COR-L47 (cell line): ENCODE data around the gene FOXB1.

ENCODE experiments used
- DNase-seq: peaks from one replicate; lab custom pipeline; 2025; lab: John Stamatoyannopoulos, UW

The FOXB1 gene

DNA sequence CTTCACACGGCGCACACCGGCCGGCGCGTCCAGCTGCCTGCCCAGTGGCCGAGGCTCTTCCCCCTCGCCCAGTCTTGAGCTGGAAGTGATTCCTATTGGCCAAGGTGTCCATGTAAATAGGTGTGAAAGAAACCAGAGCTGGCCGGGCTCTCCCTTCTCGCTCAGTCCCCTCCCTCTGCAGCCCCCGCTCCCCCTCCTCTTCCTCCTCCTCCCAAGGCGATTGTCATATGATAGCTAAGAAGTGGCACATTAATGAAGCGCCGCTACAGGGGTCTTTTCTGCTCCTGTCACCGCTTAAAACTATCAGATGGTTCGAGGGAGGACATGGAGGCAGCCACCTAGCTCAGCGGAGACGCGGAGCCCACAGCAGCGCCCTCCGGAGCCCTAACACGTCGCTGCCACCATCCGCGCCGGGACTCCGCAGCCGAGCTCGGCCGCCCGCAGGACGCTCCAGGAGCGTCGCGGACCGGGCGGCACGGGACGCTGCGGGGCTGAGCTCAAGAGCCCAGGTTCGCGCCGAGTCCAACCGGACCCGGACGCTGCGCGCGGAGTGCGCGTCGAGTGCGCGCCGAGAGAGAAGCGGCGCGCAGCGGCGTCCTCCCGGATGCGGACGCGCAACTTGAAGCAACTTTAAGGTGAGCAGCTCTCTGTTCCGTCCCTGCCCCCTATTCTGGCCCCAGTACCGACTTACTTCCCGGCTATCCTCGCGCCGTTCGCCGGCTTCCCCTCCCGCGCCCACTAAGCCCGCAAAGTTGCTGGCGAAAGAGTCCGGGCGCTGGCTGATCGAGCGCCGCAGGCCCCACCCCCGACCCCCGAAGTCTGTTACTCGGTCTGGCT, at the start of gene FOXB1:
Gene FOXB1, plus strand, starts transcription at position 303 of the 837 bp plus-strand sequence. CDS start 653 bp downstream, outside the sequence.
- DNase-seq: peak; percentile 28

DNA sequence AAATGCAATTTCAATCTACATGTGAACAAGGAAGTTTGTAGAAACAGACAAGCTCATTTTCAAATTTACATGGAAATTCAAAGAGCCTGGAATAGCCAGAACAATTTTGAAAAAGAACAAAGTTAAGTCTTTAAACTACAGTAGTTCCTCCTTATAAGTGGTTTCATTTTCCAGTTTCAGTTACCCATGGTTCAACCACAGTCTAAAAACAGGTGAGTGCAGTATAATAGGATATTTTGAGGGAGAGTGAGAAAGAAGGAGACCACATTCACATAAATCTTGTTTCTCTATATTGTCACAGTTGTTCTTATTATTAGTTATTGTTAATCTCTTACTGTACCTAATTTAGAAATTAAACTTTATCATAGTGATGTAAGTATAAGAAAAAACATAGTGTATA, 45.8 kb upstream of the FOXB1 start:
- DNase-seq: no peak

DNA sequence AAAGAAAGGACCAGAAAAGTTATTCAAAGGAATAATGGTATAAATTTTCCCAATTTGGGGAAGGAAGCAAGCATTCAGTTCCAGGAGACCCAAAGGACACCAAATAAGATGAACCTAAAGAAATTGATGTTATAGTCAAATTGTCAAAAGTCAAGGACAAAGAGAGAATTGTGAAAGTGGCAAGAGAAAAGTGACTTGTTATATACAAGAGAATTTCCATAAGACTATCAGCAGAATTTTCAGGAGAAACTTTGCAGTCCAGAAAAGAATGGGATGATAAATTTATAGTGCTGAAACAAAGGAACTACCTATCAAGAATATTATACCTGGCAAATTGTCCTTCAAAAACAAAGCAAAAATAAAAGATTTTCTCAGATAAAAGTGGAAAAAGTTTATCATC, 43.8 kb upstream of the FOXB1 start:
- no peak for DNase-seq

DNA sequence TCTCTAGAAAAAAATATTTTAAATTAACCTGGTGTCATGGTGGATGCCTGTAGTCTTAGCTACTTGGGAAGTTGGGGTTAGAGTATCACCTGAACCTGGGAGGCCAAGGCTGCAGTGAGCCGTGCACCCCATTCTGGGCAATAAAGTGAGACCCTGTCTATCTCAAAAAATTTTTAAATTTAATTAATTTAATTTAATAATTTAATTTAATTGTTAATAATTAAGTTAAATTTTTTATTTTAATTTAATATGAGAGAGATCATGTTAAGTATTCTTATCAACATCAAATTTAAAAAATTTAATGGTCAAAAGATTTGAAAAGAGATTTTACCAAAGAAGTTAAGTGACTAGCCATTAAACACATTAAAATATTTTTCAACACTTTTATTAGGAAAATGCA, 40.8 kb upstream of the FOXB1 start:
- no peak for DNase-seq

DNA sequence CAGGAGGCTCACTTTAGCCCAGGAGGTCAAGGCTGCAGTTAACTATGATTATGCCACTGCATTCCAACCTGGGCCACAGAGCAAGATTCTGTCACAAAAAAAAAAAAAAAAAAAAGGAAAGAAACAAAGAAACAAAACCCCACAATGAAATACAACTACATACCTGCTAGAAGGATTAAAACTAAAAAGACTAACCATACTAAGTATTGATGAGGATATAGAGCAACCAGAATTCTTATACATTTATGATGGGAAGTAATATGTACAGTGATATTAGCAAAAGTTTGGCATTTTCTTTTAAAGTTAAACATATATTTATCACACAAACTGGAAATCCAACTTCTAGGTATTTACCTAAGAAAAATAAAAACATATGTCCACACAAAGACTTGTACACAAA, 40.2 kb upstream of the FOXB1 start:
- DNase-seq: no peak

DNA sequence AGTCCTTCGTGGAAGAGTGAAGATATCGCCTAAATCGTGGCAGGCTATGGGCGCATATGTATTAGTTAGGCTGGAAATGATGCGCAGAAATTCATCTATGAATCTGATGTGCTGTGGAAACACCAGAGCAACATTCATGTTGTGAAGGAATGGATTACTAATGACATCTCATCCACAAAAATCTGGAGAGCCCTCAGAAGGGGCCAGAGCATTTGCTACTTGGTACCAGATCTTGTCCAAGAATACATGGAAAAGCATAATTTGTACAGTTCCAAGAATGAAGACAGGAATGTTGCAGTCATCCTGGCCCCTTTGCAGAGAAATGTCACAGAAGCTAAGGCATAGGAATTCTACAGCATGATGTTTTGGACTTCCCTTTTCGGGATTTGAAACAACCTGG, 38.4 kb upstream of the FOXB1 start:
- no peak for DNase-seq

DNA sequence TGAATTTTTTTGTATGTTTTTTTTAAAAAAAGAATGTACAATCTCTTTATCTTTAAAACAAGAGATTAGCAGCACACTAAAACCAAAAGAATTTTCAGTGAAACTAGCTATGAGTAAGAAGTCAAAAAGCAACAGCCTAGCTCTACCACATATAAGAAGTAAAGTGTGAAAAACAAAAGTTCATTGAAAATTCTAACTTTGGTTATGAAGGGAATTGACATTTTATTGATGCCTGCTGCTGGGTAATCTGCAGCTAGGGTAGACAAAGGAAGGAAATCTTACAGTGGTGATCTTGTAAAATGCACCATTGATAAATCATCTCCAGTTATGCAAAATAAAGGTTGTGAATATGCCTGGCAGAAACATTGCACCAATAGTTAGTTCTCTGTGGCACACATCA, 37.8 kb upstream of the FOXB1 start:
- no peak for DNase-seq

DNA sequence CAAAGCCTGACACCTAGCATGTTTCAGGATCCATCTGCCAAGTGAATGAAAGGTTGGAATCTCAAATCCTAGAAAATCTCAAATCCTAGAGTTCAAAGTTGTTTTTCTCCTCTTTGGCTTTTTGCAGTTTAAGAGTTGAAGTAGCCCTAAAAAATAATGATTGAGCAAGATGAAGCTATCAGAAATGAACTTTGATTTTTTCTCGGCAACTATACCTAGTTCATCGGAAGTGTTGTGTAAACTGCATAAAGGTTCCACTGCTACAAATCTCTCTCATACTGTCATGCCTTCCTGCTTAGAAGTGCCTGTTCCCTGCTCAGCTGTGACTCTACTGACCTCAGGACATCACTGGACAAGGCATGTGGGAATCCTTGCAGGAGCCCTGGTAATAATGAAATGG, 35.8 kb upstream of the FOXB1 start:
- DNase-seq: no peak

DNA sequence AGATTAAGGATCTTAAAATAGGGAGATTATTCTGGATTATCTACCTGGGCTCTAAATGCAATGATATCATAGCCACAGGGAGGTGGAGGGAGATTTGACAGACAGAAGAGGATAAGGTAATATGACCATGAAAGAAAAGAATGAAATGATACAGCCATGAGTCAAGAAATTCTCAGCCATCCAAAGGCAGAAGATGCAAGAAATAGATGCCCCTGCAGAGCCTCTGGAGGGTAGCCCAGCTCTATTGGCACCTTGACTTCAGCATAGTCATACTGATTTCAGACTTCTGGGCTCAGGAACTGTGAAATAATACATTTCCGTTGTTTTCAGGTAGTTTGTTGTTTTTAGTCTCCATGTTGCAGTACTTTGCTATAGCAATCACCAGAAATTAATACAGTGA, 31.9 kb upstream of the FOXB1 start:
- DNase-seq: no peak

DNA sequence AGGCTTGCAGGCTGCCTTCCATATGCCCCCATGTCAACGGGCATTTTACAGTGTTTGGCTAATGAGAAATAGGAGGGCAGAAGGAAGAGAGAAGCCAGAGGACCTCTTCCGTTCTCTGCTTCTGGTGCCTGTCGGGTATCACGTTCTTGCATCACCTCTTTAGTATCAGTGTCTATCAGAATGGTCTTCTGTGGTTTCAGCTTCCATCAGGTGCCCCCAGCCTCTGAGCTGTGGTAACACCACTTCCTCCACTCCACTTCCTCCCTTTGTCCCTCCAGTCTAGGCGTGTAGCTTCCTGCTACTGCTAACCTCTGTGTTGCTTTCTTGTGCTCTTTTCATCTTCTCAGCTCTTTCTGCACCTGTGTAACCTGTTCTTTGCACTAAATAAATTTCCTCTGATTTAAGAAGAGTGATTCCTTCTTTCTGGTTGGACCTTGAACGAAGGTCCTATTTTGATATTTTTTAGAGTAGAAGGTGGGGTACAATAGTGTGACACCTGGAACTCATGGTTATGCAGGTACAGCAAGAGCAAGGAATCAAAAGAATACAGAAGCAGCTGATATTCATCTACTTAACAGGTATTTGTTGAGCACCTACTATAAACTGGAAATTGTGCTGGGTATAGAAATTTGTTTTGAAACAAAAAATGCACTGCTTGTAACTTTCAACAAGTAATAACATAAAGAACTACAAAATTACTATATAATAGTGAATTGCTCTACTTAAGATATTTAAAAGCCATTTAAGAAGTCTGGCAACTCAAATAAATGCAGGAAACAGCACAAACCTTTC, 27.4 kb upstream of the FOXB1 start:
- no peak for DNase-seq

DNA sequence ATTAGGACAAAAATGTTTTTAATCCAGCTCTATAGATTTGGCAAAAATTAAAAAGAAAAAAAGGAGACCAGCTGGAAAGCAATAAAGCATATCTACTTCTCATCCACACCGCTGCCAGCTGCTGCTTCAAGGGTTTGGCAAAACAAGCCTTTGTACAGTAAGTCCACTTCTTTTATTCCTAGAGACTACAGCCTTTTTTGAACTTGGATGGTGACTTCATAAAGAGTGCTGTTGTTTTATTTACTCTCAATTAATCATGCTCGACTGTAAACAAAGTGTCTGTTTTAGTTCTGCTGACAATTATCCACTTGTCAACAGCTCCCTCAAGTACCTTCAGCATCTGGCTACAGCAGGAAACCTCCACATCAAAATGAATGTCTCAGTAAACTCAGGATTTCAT, 12.3 kb upstream of the FOXB1 start:
- peak; percentile 62 for DNase-seq

DNA sequence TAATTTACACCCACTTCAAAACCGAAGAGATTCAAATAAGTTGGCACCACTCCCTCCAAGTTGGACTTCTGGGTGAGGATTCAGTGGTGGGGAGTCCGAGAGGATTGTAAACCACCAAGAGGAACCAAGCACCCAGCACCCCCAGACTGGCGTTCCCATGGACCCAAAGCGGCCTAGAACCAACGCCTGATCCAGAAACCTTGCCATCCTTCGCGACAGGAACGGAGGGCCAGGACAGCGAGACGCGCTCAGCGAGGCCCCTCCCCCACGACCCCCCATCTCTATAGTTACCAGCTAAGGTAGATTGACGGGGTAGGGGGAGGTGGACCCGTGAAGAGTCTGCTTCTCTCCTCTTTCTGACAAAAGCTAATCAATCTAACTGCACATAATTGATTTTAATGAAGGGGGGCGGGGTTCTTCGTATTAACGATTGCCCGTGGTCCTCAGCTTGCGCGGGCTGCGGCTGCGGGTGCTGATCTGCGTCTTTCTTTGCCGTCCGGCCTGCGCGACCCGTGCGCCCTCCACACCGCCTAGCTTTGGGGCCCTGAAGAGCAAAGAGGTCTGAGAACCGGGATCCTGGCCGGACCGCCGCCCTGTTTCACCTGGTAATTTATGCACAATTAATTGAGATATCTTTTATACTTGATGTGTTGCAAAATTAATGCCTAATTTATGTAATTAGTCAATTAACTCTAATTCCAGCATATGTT, 10.9 kb upstream of the FOXB1 start:
- DNase-seq: no peak

DNA sequence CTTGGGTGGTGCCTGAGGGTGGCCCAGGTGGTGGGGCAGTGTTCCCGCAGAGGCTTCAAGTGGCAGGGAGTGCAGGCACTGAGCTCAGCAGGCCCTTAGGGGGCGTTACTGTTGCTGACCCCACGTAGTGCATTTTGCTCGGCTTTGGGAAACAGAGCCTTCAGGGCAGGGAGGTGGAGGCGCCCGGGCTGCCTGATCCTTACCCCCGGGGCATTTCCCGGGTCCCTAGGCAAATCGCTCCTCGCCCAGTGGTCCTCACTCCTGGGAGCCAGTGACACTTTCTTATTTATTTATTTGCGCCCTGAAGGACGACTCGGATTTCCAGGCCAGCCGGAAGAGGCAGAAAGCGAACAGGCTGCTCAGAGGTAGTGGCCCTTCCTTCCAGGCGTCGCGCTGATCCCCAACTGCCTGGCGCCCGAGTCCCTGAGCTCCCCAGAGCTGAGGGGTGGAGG, 10.1 kb upstream of the FOXB1 start:
- no peak for DNase-seq

DNA sequence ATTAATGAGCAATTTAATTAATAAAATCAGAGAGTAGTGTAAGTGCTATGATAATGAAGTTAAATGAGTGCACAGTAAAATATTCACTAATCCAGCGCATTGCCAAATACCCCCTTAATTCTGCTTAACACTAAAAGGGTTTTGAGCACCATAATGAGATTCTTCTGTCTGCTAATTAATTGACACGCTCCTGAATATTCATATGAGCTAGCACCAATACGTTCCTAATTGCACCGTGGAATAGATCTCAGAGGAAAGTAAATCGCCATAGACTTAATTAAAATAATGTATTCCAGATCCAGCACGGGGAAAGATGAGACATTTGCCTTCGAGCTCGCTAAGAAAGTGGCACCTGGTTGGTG, 9.6 kb upstream of the FOXB1 start:
- no peak for DNase-seq

DNA sequence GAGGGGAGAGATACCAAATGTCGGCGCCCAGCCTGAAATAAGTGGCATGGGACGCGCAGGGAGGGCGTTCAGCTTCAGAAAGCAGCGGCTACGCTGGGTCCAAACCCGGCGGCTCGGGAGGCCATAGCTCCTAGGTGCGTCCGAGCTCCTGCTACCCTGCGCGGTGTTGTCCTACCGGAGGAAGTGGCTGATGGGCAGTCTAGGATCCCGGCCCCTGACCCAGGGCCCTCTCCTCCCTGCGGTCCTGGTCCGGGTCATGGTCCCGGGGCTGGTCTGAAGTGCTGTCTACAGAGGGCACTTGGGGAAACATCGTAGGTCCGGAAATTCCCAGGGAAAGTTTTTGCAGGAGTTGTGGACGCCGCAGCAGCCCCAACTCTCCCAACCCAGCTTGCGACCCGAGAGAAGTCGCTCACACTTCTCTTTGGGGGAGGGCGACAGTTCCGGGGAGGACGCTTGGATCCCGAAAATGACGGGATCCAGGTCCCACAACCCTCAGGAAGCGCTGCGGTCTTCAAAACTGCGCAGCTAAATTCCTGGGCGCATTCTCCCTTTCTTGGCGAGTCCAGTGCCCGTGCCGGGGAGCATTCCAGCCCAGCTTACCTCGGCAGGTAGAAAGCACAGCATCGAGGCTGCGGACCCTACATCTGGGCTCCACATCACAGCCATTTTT, 9.1 kb upstream of the FOXB1 start:
- no peak for DNase-seq

DNA sequence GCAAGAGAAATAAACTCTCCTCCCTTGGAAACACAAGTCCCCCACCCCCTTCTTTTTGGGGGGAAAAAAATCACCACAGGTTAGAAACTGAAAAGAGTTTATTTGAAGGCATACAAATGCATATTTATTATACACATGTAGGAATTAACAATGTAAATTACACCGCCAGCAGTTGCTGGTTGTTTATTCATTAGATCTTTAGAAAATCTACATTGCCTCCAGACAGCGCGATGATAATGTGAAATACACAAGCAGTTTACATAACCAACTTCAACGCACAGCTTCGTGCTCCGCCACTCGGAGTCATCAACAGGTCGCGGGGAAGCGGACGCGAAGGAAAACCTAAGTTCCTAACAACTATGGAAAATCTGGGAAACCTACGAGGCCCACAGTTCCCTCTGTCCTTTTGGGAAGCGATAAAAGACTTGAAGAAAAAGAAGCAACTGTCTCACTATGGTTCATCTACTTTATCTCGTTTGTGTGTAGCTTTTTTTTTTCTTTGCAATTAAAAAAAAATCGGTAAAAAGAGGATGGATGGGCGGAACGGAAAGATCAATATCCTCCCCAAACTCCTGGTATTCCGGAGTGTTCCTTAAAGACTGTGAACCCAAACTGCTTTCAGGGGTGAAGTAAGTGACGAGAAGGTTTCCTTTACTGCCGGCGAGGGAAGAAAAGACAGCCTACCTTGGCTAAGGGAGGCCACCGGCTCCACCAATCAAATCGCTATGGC, 8.4 kb upstream of the FOXB1 start:
- DNase-seq: no peak

DNA sequence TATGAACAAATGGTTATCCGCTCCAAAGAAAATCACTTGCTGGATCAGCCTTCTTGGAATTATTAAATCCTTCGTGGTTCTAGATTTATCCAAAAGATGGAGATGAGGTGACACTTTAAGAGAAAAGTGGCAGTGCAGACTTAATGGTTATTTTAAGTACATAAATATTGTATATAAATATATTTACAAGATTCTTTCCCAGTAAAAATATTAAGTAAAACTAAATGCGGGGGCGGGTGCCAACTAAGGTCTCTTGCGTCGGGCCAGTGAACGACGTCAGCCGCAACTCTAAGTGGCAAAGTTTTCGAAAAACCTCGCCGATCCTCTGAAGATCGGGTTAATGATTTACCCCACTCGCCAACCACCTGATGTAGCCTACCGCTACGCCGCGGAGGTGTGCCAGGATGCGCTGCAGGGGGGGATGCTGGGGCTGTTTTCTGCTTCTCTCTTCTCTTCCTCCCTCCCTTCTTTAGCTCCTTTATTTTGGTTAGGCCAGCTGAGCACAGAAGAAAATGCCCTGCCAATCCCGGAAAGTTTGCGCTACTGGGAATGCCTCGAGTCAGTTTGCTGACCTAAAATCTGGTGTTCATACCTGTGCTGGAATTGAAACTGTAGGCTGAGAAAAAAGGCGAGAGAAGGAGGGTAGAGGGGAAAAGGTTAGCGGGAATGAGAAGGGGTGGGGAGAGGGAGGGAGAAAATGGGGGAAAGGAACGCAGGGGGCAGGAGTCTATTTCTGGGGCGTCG, 7.6 kb upstream of the FOXB1 start:
- DNase-seq: no peak

DNA sequence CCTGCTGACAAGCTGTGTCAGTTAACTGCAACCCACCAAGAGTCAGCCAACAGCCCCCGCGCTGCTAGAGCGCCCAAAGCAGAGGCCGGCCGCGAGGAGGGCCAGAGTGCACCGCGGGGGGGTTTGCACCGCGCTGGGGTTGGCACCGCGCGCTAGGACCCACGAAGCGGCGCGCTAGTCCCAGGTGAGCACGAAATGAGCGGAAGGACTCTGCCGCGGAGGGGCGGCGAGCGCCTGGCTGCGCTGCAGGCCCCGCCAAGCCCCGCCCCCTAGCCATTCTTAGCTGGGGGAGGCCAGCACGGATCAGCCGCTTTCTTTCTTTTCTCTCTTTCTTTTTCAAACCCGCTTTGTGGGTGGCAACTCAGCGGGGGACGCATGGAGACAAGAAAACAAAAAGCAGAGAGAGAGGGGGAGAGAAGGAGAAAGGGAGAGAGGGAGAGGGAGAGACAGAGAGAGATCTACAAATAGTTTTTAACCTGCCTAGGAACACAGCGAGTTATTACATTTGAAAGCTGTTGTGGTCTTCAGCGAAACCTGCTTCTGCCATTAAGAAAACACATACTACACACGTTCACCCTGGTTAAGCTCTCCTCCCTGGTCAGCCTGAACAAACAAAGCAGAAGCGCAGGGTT, 6.9 kb upstream of the FOXB1 start:
- DNase-seq: peak; percentile 93

DNA sequence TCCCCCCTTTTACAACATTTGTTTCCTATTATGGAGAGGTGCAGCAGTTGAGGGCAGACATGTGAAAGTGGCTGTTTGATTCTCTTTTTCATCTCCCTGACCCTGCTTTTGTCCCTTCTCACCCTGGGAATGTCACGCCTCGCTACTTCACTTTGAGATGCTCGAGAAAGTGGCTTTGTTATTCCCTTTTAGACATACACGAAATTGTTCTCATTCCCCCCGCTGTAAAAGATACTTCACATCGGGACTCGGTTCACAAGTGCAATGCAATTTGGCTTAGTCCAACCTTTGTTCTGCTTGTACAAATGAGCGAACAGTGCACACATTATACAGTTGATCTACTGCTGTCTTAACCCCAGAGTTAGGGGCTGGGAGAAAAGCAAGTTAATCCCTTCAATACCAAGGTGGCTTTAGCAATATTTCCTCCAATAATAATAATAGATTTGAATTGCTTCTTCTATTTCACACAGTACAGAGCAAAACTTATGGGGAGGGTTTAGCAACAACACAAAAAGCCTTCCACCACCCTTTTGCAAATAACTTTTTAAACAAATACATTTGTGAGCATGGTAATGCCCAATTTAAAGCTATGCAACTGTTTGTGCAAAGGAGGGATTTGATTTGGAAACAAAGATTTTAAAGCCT, 5.7 kb upstream of the FOXB1 start:
- DNase-seq: peak; percentile 33
